Tibial nerve (tissue), 3 donors: Measurements from ENCODE around the gene SPTB.

ENCODE experiments used
- POLR2A ChIP-seq, 2 donors: fragments of 450-650 bp; IDR thresholded peaks; one replicate each; pipeline ENCODE4 v1.6.1; 2017; ENCODE audit warnings: antibody characterized with exemption in 2 of 2, mild to moderate bottlenecking in 2 of 2, moderate library complexity in 2 of 2
- TF ChIP-seq, protein P1 (sequence below), 5 experiments: fragments of 200-600 bp in 3 of 5; fragments of 450-650 bp in 2 of 5; sonication (generic) in 3 of 5; IDR thresholded peaks; one replicate each; pipeline ENCODE4 v1.5.1; 2016 to 2019; ENCODE audit warnings: antibody characterized with exemption in 5 of 5, mild to moderate bottlenecking in 3 of 5, moderate library complexity in 2 of 5

DNA sequence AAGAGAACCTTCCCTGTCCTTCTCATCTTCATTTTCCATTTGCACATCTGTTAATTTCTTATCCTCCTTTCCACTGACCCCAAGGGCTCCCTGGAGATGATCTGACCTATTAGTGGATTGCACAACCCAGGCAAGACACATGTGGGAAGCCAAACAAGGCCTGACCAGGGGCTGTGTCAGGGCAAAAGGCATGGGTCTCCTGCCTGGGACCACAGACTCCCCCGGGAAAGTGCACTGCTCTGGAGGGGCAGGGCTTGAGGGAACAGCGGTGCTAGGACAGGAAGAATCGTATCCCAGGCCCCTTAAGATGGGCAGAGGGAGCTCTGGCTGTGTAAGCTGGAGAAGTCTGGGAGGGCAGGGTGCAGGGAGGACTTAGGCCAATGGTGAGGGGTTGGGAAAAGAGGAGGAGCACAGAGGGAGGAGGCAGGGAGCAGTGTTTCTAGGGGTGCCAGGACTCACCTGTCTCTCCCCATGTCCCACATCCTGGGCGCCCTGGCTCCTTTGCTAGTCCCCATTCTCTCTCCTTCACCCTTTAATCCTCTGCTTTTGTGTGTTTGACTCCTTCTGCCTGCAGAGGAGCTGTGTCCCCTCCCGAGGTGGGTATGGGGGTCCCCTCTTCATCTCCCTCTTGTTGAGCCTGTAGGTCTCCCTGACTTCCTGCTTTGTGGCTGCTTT lies 150.2 kb downstream of the SPTB start:
- TF ChIP-seq, protein P1, sequence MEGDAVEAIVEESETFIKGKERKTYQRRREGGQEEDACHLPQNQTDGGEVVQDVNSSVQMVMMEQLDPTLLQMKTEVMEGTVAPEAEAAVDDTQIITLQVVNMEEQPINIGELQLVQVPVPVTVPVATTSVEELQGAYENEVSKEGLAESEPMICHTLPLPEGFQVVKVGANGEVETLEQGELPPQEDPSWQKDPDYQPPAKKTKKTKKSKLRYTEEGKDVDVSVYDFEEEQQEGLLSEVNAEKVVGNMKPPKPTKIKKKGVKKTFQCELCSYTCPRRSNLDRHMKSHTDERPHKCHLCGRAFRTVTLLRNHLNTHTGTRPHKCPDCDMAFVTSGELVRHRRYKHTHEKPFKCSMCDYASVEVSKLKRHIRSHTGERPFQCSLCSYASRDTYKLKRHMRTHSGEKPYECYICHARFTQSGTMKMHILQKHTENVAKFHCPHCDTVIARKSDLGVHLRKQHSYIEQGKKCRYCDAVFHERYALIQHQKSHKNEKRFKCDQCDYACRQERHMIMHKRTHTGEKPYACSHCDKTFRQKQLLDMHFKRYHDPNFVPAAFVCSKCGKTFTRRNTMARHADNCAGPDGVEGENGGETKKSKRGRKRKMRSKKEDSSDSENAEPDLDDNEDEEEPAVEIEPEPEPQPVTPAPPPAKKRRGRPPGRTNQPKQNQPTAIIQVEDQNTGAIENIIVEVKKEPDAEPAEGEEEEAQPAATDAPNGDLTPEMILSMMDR (IDR thresholded peaks at IDR 0.05) = no peak
- no peak for TF ChIP-seq POLR2A (IDR thresholded peaks at IDR 0.05)
